GM12878 (cell line): ENCODE results near the gene MYOM1. TPM values are rescaled to one million over a fixed set of nuclear protein-coding genes. Genes with fewer than 3 reads are reported as not detected.

Source experiments
- ATF7 ChIP-seq: fragments of 450-650 bp; IDR thresholded peaks from 2 replicates; pipeline ENCODE4 v1.6.1; 2016; ENCODE audit warnings: low read depth, mild to moderate bottlenecking
- BHLHE40 ChIP-seq, 2 experiments: fragments of 450-650 bp in 1 of 2; IDR thresholded peaks; 2 replicates each; pipeline ENCODE4 v1.6.1; 2011 to 2017; ENCODE audit warnings: low read depth in 2 of 2, borderline replicate concordance in 1 of 2, improper control_type of control experiment in 1 of 2, low read length in 1 of 2, mild to moderate bottlenecking in 1 of 2
- CREB1 ChIP-seq: IDR thresholded peaks from 2 replicates; pipeline ENCODE4 v1.6.1; 2012; ENCODE audit warnings: low read depth, mild to moderate bottlenecking, inconsistent platforms
- CUX1 ChIP-seq: IDR thresholded peaks from 2 replicates; pipeline ENCODE4 v1.6.1; 2012; ENCODE audit warnings: improper control_type of control experiment, low read depth, low read length; ENCODE audit not compliant: insufficient replicate concordance
- E2F4 ChIP-seq: IDR thresholded peaks from 2 replicates; pipeline ENCODE4 v1.6.1; 2012; ENCODE audit warnings: low read depth, low read length, improper control_type of control experiment
- EED ChIP-seq: sonication (generic); IDR thresholded peaks from 2 replicates; pipeline ENCODE4 v1.6.1; 2016; ENCODE audit warnings: antibody characterized with exemption, low read depth
- EZH2 ChIP-seq: IDR thresholded peaks from 2 replicates; pipeline ENCODE4 v1.6.1; 2012; ENCODE audit warnings: low read depth, mild to moderate bottlenecking, control low read depth, inconsistent platforms, low read length, borderline replicate concordance; ENCODE audit not compliant: control insufficient read depth
- FOS ChIP-seq: IDR thresholded peaks from 3 replicates; pipeline ENCODE4 v1.6.1; 2011; ENCODE audit warnings: borderline replicate concordance; ENCODE audit not compliant: insufficient read length; ENCODE audit errors: extremely low read depth
- IRF5 ChIP-seq: fragments of 450-650 bp; IDR thresholded peaks from 2 replicates; pipeline ENCODE4 v1.6.1; 2017; ENCODE audit warnings: borderline replicate concordance
- LARP7 ChIP-seq: fragments of 450-650 bp; IDR thresholded peaks from 2 replicates; pipeline ENCODE4 v1.6.1; 2017; ENCODE audit warnings: mild to moderate bottlenecking
- MLLT1 ChIP-seq: fragments of 450-650 bp; IDR thresholded peaks from 2 replicates; pipeline ENCODE4 v1.6.1; 2016; ENCODE audit warnings: mild to moderate bottlenecking
- PAX5 ChIP-seq: IDR thresholded peaks from 2 replicates; pipeline ENCODE4 v1.6.1; 2011; ENCODE audit warnings: low read depth, low read length, borderline replicate concordance
- POLR2A ChIP-seq: IDR thresholded peaks from 2 replicates; pipeline ENCODE4 v1.6.1; 2011; ENCODE audit warnings: low read depth, mild to moderate bottlenecking, low read length
- POU2F2 ChIP-seq: IDR thresholded peaks from 3 replicates; pipeline ENCODE4 v1.6.1; 2011; ENCODE audit warnings: low read depth, mild to moderate bottlenecking, low read length, borderline replicate concordance
- SPI1 ChIP-seq: IDR thresholded peaks from 2 replicates; pipeline ENCODE4 v1.6.1; 2011; ENCODE audit warnings: low read depth, mild to moderate bottlenecking, low read length, moderate library complexity, borderline replicate concordance; ENCODE audit not compliant: insufficient read depth
- SUZ12 ChIP-seq: fragments of 200-600 bp; sonication (generic); IDR thresholded peaks from one replicate; pipeline ENCODE4 v1.6.1; 2018; ENCODE audit warnings: antibody characterized with exemption, mild to moderate bottlenecking; ENCODE audit not compliant: unreplicated experiment
- TAF1 ChIP-seq: IDR thresholded peaks from 2 replicates; pipeline ENCODE4 v1.6.1; 2011; ENCODE audit warnings: mild to moderate bottlenecking, low read depth, low read length, borderline replicate concordance
- TARDBP ChIP-seq: IDR thresholded peaks from 2 replicates; pipeline ENCODE4 v1.6.1; 2016; ENCODE audit warnings: borderline replicate concordance
- TCF7 ChIP-seq: IDR thresholded peaks from 2 replicates; pipeline ENCODE4 v1.6.1; 2014; ENCODE audit warnings: antibody characterized with exemption, borderline replicate concordance
- WRNIP1 ChIP-seq: IDR thresholded peaks from 2 replicates; pipeline ENCODE4 v1.6.1; 2011; ENCODE audit warnings: low read depth, low read length, improper control_type of control experiment, borderline replicate concordance
- ZNF384 ChIP-seq: IDR thresholded peaks from 2 replicates; pipeline ENCODE4 v1.6.1; 2012; ENCODE audit warnings: low read depth, mild to moderate bottlenecking, low read length, improper control_type of control experiment, borderline replicate concordance
- polyA plus RNA-seq, 11 experiments: library from polyadenylated mRNA; depleted of rRNA in 4 of 11; unstranded in 6 of 11; stranded (reverse) in 5 of 11; fragments of >200 nt; fragmentation: Nextera tagmentation in 4 of 11; fragmentation: Illumina TruSeq in 1 of 11; extraction: Ambion mirVana in 4 of 11; extraction: Trizol in 1 of 11; gene quantifications; 1 replicate in 1 of 11; 2 replicates in 10 of 11; pipeline versions ENCODE4 v1.2.1 to v1.2.3, GENCODE V29; 2011 to 2016; ENCODE audit warnings: inconsistent platforms in 2 of 11, missing spikeins in 2 of 11, low read depth in 1 of 11
- total RNA-seq, 4 experiments: library from RNA; depleted of rRNA in 3 of 4; stranded (reverse); fragments of >200 nt in 3 of 4; fragmentation: Illumina TruSeq in 1 of 4; extraction: Trizol in 1 of 4; gene quantifications; 2 replicates each; pipeline versions ENCODE4 v1.2.1 to v1.2.3, GENCODE V29; 2013 to 2021

The MYOM1 gene
- total and polyA plus RNA-seq, 10 of the 15 experiments (the other 5 are each of a cell fraction or from before 2014, with no cell fraction given) = 0.06 to 1.0 (median 0.57) TPM

GRCh38 chr18:3248658-3249359 lies 29.0 kb upstream of the MYOM1 start (continued):
- no peak; the same call in 1 of the 2 replicates for TF ChIP-seq PAX5
- 0 out of 2 replicates have a peak, but pooled peaks have one; percentile 27 for TF ChIP-seq ATF7
- TF ChIP-seq MLLT1 = no peak
- no peak for TF ChIP-seq POLR2A
- TF ChIP-seq FOS = no peak
- TF ChIP-seq TAF1 = no peak
- TF ChIP-seq EED = no peak
- no peak for TF ChIP-seq SUZ12
- no peak for TF ChIP-seq E2F4
- no peak for TF ChIP-seq EZH2
- TF ChIP-seq TARDBP = no peak
- TF ChIP-seq SPI1 = no peak
- no peak for TF ChIP-seq ZNF384
- TF ChIP-seq WRNIP1 = no peak
- no peak for TF ChIP-seq IRF5
- no peak for TF ChIP-seq LARP7
- TF ChIP-seq BHLHE40 (IDR thresholded peaks at IDR 0.05; ENCODE audit: borderline replicate concordance in 1 of 2, low read depth in 2 of 2, low read length in 1 of 2) = no peak
- no peak for TF ChIP-seq CREB1
- peak; percentile 14 for TF ChIP-seq CUX1
- TF ChIP-seq POU2F2 = peak; percentile 50; the same call in 1 of the 3 replicates
- TF ChIP-seq TCF7 = no peak
